ENCODE data around the gene NRAP. TPM values are rescaled to one million over a fixed set of nuclear protein-coding genes. Genes with fewer than 3 reads are reported as not detected.

NRAP gene
- total RNA-seq, 1 experiment from 2014 or later = not detected

- no peak for DNase-seq
- Histone ChIP-seq H2BK5ac (ENCODE audit: insufficient read length, low read length) (no peak overlapping the region), H2AK5ac (ENCODE audit: insufficient read length, low read length) (no peak overlapping the region), H3K9me3 (ENCODE audit: control insufficient read depth, low read depth, low read length) (no peaks in the 10 kb centered on the region), H3K23me2 (ENCODE audit: insufficient read length, low read depth, low read length, poor library complexity, severe bottlenecking) (no peaks in the 10 kb centered on the region), H3K23ac (ENCODE audit: insufficient read length, low read depth, low read length) (no peak overlapping the region), H4K8ac (replicated peaks; ENCODE audit: insufficient read length, low read depth, low read length) (no peak overlapping the region), H2BK20ac (ENCODE audit: low read depth, low read length, poor library complexity, severe bottlenecking) (no peak overlapping the region), H4K20me1 (ENCODE audit: control insufficient read depth, insufficient read depth, insufficient read length) (no peaks in the 10 kb centered on the region), H2BK120ac (ENCODE audit: low read depth, low read length, poor library complexity, severe bottlenecking) (no peak overlapping the region), H3K27me3 (ENCODE audit: insufficient read depth, low read length) (no peaks in the 10 kb centered on the region; the same call in 1 of the 2 replicates), H3K9ac (ENCODE audit: extremely low read depth, insufficient read length, low read length) (no peak overlapping the region), H3K4ac (ENCODE audit: low read depth, low read length) (no peak overlapping the region), H3K18ac (ENCODE audit: insufficient read length, low read depth, low read length) (no peak overlapping the region), H3K79me1 (ENCODE audit: insufficient read depth, low read depth, low read length, poor library complexity, severe bottlenecking) (no peaks in the 10 kb centered on the region), H3K14ac (ENCODE audit: insufficient read depth, low read length) (no peak overlapping the region), H2AFZ (ENCODE audit: low read length) (no peak overlapping the region), H3K4me1 (ENCODE audit: insufficient read depth, low read length) (no peaks in the 10 kb centered on the region), H3T11ph (ENCODE audit: low read length) (no peak overlapping the region), H4K5ac (ENCODE audit: insufficient read length, low read depth, low read length) (no peak overlapping the region), H2BK12ac (ENCODE audit: insufficient read length, low read depth, low read length) (no peak overlapping the region), H3K4me2 (ENCODE audit: insufficient read depth, insufficient read length, low read length) (no peak overlapping the region), H3K79me2 (ENCODE audit: insufficient read depth, low read length) (no peaks in the 10 kb centered on the region), H2BK15ac (ENCODE audit: low read depth, low read length) (no peak overlapping the region), H3K56ac (ENCODE audit: insufficient read length, low read depth, low read length) (no peak overlapping the region), H3K27ac (ENCODE audit: insufficient read length, low read depth, low read length) (no peak overlapping the region), H4K91ac (ENCODE audit: insufficient read length, low read depth, low read length) (no peak overlapping the region)
- no peak overlapping the region for H3K27ac Mint-ChIP-seq
- H3K4me1 Mint-ChIP-seq = no peaks in the 10 kb centered on the region; a peak in 1 of 4 replicates
- H3K4me3 Mint-ChIP-seq = no peak overlapping the region
- H3K36me3 Mint-ChIP-seq (ENCODE audit: insufficient read depth in 1 of 3, low read depth in 3 of 3) = no peaks in the 10 kb centered on the region
- WGBS (ENCODE audit: extremely low coverage, insufficient read length, low lambda C conversion rate) = no CpG with 5 or more reads among the region's 7 CpGs
- H3K9me3 Mint-ChIP-seq = no peaks in the 10 kb centered on the region
- no peak for TF ChIP-seq CTCF (conservative IDR thresholded peaks at IDR 0.05)
- peaks cover 100% of the 10 kb centered on the region for H3K27me3 Mint-ChIP-seq (ENCODE audit: low read depth)
These were observed 122.8 kb downstream of the NRAP start for GRCh38 chr10:113540845-113541548.

Data from H9 (cell line).